Measurements from ENCODE around the gene B3GALT4.

The B3GALT4 gene

DNA sequence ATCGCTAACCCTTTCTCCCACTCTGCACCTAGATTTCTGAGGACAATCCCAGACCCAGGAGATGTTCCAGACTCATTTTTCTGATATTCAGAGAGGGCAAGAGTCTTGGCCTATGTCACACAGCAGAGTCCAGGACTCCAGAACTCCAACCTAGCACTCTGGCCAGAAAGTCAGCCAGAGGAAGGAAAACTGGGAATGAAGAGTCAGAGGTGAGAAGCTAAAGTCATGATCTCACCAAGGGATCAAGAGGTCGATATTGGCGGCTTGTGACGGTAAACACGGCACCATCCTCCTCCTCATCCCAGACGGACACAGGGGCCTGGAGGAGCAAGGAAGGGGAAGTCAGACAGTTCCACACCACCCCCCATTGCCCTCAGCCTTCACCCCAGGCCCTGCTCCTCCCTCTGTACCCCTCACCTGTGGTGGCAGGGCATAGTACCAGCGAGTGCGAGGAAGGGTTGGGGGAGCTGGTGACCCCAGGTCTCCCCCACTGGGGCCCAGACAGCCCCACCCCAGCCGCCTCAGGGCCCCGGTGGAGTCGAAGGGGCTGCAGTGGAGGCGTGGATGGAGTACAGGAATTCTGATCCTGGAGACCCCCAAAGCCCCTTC is 20.0 kb downstream of the B3GALT4 start:
- peak overlapping the region; percentile 99 for H3K27ac ChIP-seq
- TF ChIP-seq, protein P1, sequence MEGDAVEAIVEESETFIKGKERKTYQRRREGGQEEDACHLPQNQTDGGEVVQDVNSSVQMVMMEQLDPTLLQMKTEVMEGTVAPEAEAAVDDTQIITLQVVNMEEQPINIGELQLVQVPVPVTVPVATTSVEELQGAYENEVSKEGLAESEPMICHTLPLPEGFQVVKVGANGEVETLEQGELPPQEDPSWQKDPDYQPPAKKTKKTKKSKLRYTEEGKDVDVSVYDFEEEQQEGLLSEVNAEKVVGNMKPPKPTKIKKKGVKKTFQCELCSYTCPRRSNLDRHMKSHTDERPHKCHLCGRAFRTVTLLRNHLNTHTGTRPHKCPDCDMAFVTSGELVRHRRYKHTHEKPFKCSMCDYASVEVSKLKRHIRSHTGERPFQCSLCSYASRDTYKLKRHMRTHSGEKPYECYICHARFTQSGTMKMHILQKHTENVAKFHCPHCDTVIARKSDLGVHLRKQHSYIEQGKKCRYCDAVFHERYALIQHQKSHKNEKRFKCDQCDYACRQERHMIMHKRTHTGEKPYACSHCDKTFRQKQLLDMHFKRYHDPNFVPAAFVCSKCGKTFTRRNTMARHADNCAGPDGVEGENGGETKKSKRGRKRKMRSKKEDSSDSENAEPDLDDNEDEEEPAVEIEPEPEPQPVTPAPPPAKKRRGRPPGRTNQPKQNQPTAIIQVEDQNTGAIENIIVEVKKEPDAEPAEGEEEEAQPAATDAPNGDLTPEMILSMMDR (conservative IDR thresholded peaks at IDR 0.05): no peak

DNA sequence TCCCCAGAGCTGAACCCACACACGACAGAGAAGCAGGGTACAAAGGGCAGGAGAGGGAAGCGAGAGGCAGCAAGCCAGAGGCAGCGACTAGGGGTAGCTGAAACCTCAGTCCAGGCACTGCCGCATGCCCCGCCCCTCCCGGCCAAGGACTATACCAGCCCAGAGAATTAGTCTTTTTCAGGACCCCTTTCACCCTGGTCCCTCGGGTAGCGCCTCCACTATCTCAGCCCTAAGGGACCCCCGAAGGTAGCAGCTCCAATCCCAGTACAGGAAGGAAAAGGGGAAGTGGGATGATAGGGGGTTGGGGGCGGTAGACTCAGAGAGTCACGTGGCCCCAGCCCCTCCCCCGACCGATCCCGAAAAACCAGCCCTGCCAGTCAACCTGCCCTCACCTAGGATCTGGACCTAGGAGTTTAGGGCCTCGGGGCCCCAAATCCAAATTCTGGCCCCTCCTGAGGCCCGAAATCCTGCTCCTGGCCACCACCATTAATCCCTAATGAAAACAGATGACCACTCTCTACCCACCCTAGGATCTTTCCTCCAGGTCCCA is 20.6 kb downstream of the B3GALT4 start:
- TF ChIP-seq, protein P1 (conservative IDR thresholded peaks at IDR 0.05): no peak
- H3K27ac ChIP-seq: peak overlapping the region; percentile 99

DNA sequence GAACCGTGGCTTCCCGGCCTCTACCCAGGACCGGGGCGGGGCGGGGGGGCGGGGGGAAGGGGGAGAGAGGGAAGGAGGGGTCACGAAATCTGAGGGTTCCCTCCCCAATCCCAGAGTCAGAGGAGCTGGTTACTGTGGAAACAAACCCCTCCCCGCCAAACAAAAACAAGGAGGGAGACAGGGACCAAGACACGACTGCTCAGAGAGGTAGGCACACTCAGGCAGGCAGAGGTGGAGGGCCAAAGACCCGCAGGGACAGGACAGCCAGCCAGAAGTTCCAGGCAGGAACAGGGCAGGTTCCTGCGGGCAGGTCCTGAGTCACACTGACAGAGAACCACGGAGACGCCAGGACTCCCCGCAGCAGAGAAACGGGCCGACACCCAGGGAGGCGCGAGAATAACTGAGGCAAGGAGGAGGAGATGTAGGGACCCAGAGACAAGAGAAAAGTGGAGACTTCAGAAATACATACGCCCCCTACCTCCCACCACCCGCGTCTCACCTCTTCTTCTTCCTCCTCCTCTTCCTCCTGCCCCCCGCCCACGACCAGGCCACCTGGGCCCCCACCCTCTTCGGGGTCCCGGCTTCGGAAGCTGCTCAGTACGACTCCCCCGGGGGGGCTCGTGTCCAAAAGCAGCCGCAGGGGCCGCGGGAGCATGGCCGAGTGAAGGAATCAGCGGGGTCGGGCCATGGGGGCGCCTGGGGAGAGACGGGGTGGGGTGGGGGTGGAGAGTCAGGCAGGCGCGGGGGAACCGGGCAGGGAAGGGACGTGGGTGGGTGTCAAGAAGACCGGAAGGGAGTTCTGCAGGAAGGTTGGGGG is 21.2 kb downstream of the B3GALT4 start:
- H3K27ac ChIP-seq: peak overlapping the region; percentile 99
- TF ChIP-seq, protein P1 (conservative IDR thresholded peaks at IDR 0.05): 0 out of 2 replicates have a peak, but pooled peaks have one; percentile 7

DNA sequence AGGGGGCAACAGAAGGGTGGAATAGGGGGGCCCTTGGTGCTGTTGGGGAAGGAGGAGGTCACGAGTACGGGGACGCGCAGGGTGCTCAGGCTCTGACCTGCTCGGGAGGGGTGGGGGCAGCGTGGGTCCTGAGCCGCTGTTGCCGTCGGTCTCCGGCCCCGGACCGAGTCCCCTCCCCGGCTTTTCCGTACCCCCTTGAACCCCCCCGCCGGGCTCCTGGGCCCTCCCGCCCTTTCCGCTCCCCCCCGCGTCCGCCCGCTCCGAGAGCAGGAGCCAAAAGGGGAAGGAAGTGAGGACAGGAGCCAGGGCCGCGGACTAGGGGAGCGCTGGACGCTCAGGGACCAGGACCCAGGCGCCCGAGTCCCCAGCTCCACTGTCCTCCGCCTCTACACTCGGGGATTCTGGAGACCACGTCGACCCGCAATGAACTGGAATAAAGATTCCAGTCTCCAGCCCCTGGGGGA is 21.9 kb downstream of the B3GALT4 start, which contains the start of gene RGL2:
TSS of gene RGL2 (minus strand) at position 170 of the 464 bp plus-strand sequence. CDS start 332 bp downstream, outside the sequence.
- TF ChIP-seq, protein P1 (conservative IDR thresholded peaks at IDR 0.05): no peak
- H3K27ac ChIP-seq: peak within 1 kb of the TSS; percentile 99

DNA sequence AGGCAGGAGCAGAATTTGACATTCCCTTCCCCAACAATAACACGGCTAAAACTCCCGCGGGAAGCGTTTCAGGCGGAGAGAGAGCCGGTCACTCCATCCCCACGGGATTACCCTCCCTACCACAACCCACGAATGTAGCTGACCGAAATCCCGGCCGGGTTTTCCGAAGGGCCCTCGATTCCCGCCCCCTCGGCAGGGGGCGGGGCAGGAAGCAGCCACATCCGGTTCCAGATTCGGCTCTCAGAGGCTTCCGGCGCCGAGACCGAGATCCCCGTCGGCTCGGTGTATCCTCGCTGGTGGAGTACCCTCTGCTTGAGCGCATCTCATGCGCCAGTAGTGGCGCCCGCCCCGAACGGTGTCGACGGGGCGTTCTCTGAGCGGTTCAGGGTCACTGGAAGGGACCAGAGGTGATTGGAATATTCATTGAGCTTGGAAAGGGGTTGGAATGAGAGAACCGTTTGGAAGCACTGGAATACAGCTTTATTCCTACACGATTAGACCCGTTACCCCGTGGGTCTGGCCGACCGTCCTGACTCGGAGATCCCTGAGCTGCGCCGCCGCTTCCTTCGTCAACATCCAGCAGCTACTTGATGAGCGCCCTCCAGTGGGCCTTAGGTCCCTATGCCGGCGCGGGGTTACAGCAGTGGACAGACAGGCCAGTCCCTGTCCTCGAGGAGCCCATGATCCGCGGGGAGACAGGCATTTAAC is 22.5 kb downstream of the B3GALT4 start:
- TF ChIP-seq, protein P1 (conservative IDR thresholded peaks at IDR 0.05): peak; percentile 93
- peak overlapping the region; percentile 99 for H3K27ac ChIP-seq

DNA sequence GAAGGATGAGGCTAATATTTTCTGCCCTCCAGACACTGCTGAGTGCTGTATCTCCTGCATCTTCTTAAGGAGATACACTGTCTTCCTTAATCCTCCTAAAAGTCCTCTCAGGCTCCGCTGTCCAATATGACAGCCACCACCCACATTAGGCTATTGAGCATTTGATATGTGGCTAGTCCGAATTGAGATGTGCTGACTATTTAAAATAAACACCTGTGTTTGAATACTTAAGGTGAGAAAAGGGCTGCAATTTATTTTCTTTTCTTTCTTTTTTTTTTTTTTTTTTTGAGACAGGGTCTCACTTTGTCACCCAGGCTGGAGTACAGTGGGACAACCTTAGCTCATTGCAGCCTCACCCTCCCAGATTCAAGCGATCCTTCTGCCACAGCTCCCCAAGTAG is 25.0 kb downstream of the B3GALT4 start:
- H3K27ac ChIP-seq: peak overlapping the region; percentile 99
- TF ChIP-seq, protein P1 (conservative IDR thresholded peaks at IDR 0.05): no peak

Data from VCaP (cell line).